CD4-positive, CD25-positive, alpha-beta regulatory T cell (primary cell): ENCODE data around the gene QRICH1. TPM values are rescaled to one million over a fixed set of nuclear protein-coding genes. Genes with fewer than 3 reads are reported as not detected.

Source experiments
- ATAC-seq, 2 donors: fragments of 150-1000 bp; cut with Tn5 transposase; one replicate each; pipeline ENCODE4 v1.10.0; 2021; ENCODE audit warnings: low read depth in 2 of 2, moderate number of reproducible peaks in 2 of 2, moderate library complexity in 1 of 2
- DNase-seq, 3 donors: peaks; one replicate each; pipeline versions ENCODE4 v3.0.0 to v3.0.0-alpha.2; 2012 to 2022; ENCODE audit warnings: mixed read lengths in 1 of 3
- H3K27ac ChIP-seq: one replicate; pipeline ENCODE4 v1.7.0; 2013; ENCODE audit warnings: mild to moderate bottlenecking, low read length; ENCODE audit not compliant: insufficient read depth, poor library complexity, severe bottlenecking
- H3K27me3 ChIP-seq: one replicate; pipeline ENCODE4 v1.7.0; 2013; ENCODE audit warnings: low read length; ENCODE audit not compliant: control insufficient read depth, insufficient read depth
- H3K36me3 ChIP-seq: one replicate; pipeline ENCODE4 v1.7.0; 2013; ENCODE audit warnings: mild to moderate bottlenecking, low read length, moderate library complexity; ENCODE audit not compliant: control insufficient read depth, insufficient read depth
- H3K4me1 ChIP-seq: 2 replicates; pipeline ENCODE4 v1.7.0; 2013; ENCODE audit warnings: mild to moderate bottlenecking, low read length; ENCODE audit not compliant: insufficient read depth, control insufficient read depth, poor library complexity, severe bottlenecking
- H3K4me3 ChIP-seq: one replicate; pipeline ENCODE4 v1.7.0; 2013; ENCODE audit warnings: low read depth, mild to moderate bottlenecking, low read length, moderate library complexity
- H3K9me3 ChIP-seq, 2 experiments: 1 replicate in 1 of 2; 2 replicates in 1 of 2; pipeline ENCODE4 v1.7.0; 2013; ENCODE audit warnings: low read length in 2 of 2, mild to moderate bottlenecking in 1 of 2, moderate library complexity in 1 of 2; ENCODE audit not compliant: control insufficient read depth in 2 of 2
- H3K27ac Mint-ChIP-seq, 3 donors: one replicate each; pipeline ENCODE4 v1.8.0; 2020 to 2022; ENCODE audit warnings: mild to moderate bottlenecking in 3 of 3, mixed read lengths in 3 of 3, moderate library complexity in 2 of 3
- H3K27me3 Mint-ChIP-seq: one replicate; pipeline ENCODE4 v1.8.0; 2022; ENCODE audit warnings: mild to moderate bottlenecking, mixed read lengths
- H3K36me3 Mint-ChIP-seq: one replicate; pipeline ENCODE4 v1.8.0; 2020; ENCODE audit warnings: mixed read lengths
- H3K4me1 Mint-ChIP-seq, 4 donors: one replicate each; pipeline ENCODE4 v1.8.0; 2020 to 2022; ENCODE audit warnings: mixed read lengths in 4 of 4, mild to moderate bottlenecking in 1 of 4
- H3K4me3 Mint-ChIP-seq, 4 donors: one replicate each; pipeline ENCODE4 v1.8.0; 2020 to 2022; ENCODE audit warnings: mild to moderate bottlenecking in 4 of 4, mixed read lengths in 4 of 4, moderate library complexity in 3 of 4
- H3K9me3 Mint-ChIP-seq, 7 donors: one replicate each; pipeline ENCODE4 v1.8.0; 2020 to 2022; ENCODE audit warnings: mixed read lengths in 7 of 7, mild to moderate bottlenecking in 3 of 7, moderate library complexity in 2 of 7
- polyA plus RNA-seq, 4 donors: library from polyadenylated mRNA; unstranded; fragments of 300-500 nt; fragmentation: Illumina TruSeq; gene quantifications; one replicate each; pipeline ENCODE4 v1.2.3, GENCODE V29; 2021
- total RNA-seq: library from RNA; stranded (reverse); gene quantifications from one replicate; pipeline ENCODE4 v1.2.3, GENCODE V29; 2022

The QRICH1 gene
- total and polyA plus RNA-seq, 5 donors from 2014 or later, result 20.0 to 219 (median 26.2) TPM

- Histone ChIP-seq H3K27me3 (no peaks in the 10 kb centered on the region), H3K9me3 (no peaks in the 10 kb centered on the region), H3K36me3 (peaks cover 31% of the 10 kb centered on the region), H3K27ac (peak overlapping the region; percentile 78), H3K4me3 (peak overlapping the region; percentile 77), H3K4me1 (peaks cover 46% of the 10 kb centered on the region)
- Mint-ChIP-seq H3K27ac (peak overlapping the region; percentile 74 to 90 (median 84)), H3K27me3 (peaks cover 5% of the 10 kb centered on the region), H3K36me3 (peaks cover 12% of the 10 kb centered on the region), H3K9me3 (no peaks in the 10 kb centered on the region), H3K4me1 (peaks cover 10 to 57% (median 22%) of the 10 kb centered on the region in 4 donors), H3K4me3 (peak overlapping the region; percentile 86 to 98 (median 96))
- DNase-seq (no peak), ATAC-seq (no peak)
Observed at GRCh38 chr3:49018707-49019006, 75.2 kb downstream of the QRICH1 start.

GRCh38 chr3:49017971-49018706 lies 75.7 kb downstream of the QRICH1 start, which contains the start of gene DALRD3:
Gene DALRD3 (minus strand): TSS chr3:49018580. CDS start chr3:49018564, 16 bp downstream.
- Histone ChIP-seq H3K4me1 (peaks cover 41% of the 10 kb centered on the region), H3K9me3 (no peaks in the 10 kb centered on the region), H3K36me3 (peaks cover 33% of the 10 kb centered on the region), H3K27me3 (no peaks in the 10 kb centered on the region), H3K4me3 (peak within 1 kb of the TSS; percentile 77), H3K27ac (peak within 1 kb of the TSS; percentile 78)
- H3K4me1 Mint-ChIP-seq, result peaks cover 8 to 53% (median 22%) of the 10 kb centered on the region in 4 donors
- peak within 1 kb of the TSS; percentile 85 to 96 (median 90) for H3K27ac Mint-ChIP-seq
- H3K27me3 Mint-ChIP-seq, result peaks cover 5% of the 10 kb centered on the region
- no peaks in the 10 kb centered on the region for H3K9me3 Mint-ChIP-seq
- H3K4me3 Mint-ChIP-seq, result peak within 1 kb of the TSS; percentile 86 to 98 (median 96)
- DNase-seq (peak; percentile 62 to 78 (median 65)), ATAC-seq (peak; percentile 5 to 7)
- H3K36me3 Mint-ChIP-seq, result peaks cover 11% of the 10 kb centered on the region

GRCh38 chr3:49017229-49017970 lies 76.5 kb downstream of the QRICH1 start:
- peaks cover 5% of the 10 kb centered on the region for H3K27me3 Mint-ChIP-seq
- Histone ChIP-seq H3K4me1 (peaks cover 34% of the 10 kb centered on the region), H3K9me3 (no peaks in the 10 kb centered on the region), H3K27me3 (no peaks in the 10 kb centered on the region), H3K36me3 (peaks cover 37% of the 10 kb centered on the region), H3K27ac (peak overlapping the region; percentile 78), H3K4me3 (peak overlapping the region; percentile 34)
- H3K36me3 Mint-ChIP-seq, result peaks cover 11% of the 10 kb centered on the region
- H3K27ac Mint-ChIP-seq, result peak overlapping the region; percentile 45 to 75 (median 73)
- no peaks in the 10 kb centered on the region for H3K9me3 Mint-ChIP-seq
- no peak for ATAC-seq
- H3K4me3 Mint-ChIP-seq, result peak overlapping the region; percentile 86 to 98 (median 92)
- H3K4me1 Mint-ChIP-seq, result peaks cover 5 to 48% (median 19%) of the 10 kb centered on the region in 4 donors
- peak in 1 of 3 donors; percentile 34 for DNase-seq

- peaks cover 32% of the 10 kb centered on the region for H3K4me1 ChIP-seq
- peak overlapping the region; percentile 78 for H3K27ac ChIP-seq
- H3K36me3 ChIP-seq, result peaks cover 45% of the 10 kb centered on the region
- ATAC-seq, result no peak
- Mint-ChIP-seq H3K4me3 (peak overlapping the region; percentile 86 to 98 (median 92)), H3K4me1 (peaks cover 5 to 50% (median 22%) of the 10 kb centered on the region in 4 donors), H3K27me3 (peaks cover 5% of the 10 kb centered on the region), H3K36me3 (peaks cover 15% of the 10 kb centered on the region), H3K9me3 (no peaks in the 10 kb centered on the region), H3K27ac (peak overlapping the region in 2 of 3 donors; percentile 45 to 46)
- DNase-seq, result no peak
- no peaks in the 10 kb centered on the region for H3K27me3 ChIP-seq
- H3K4me3 ChIP-seq, result no peak overlapping the region
- no peaks in the 10 kb centered on the region for H3K9me3 ChIP-seq
Observed at GRCh38 chr3:49016414-49017228, 77.2 kb downstream of the QRICH1 start.

GRCh38 chr3:49015765-49016164 lies 78.1 kb downstream of the QRICH1 start:
- Histone ChIP-seq H3K4me1 (peaks cover 30% of the 10 kb centered on the region), H3K4me3 (no peak overlapping the region), H3K36me3 (peaks cover 47% of the 10 kb centered on the region), H3K9me3 (no peaks in the 10 kb centered on the region), H3K27ac (no peak overlapping the region), H3K27me3 (no peaks in the 10 kb centered on the region)
- ATAC-seq, result no peak
- peaks cover 5 to 46% (median 20%) of the 10 kb centered on the region in 4 donors for H3K4me1 Mint-ChIP-seq
- H3K4me3 Mint-ChIP-seq, result peak overlapping the region in 3 of 4 donors; percentile 50 to 88 (median 68)
- H3K36me3 Mint-ChIP-seq, result peaks cover 15% of the 10 kb centered on the region
- peak overlapping the region in 2 of 3 donors; percentile 43 to 46 for H3K27ac Mint-ChIP-seq
- no peaks in the 10 kb centered on the region for H3K27me3 Mint-ChIP-seq
- no peak for DNase-seq
- H3K9me3 Mint-ChIP-seq, result no peaks in the 10 kb centered on the region

GRCh38 chr3:49015072-49015471 lies 78.8 kb downstream of the QRICH1 start:
- Mint-ChIP-seq H3K9me3 (no peaks in the 10 kb centered on the region), H3K27ac (peak overlapping the region in 1 of 3 donors; percentile 48), H3K27me3 (no peaks in the 10 kb centered on the region), H3K4me1 (peaks cover 5 to 42% (median 17%) of the 10 kb centered on the region in 4 donors), H3K4me3 (peak overlapping the region in 2 of 4 donors; percentile 72 to 88), H3K36me3 (peaks cover 15% of the 10 kb centered on the region)
- Histone ChIP-seq H3K4me1 (peaks cover 23% of the 10 kb centered on the region), H3K27ac (no peak overlapping the region), H3K36me3 (peaks cover 47% of the 10 kb centered on the region), H3K9me3 (no peaks in the 10 kb centered on the region), H3K27me3 (no peaks in the 10 kb centered on the region), H3K4me3 (no peak overlapping the region)
- DNase-seq (no peak), ATAC-seq (no peak)
